ENCODE results near the gene JUP. TPM values are rescaled to one million over a fixed set of nuclear protein-coding genes. Genes with fewer than 3 reads are reported as not detected.

JUP gene
- total RNA-seq, 1 experiment from 2014 or later: 224 TPM

- POLR2A ChIA-PET: no interaction called here
- RAD21 ChIA-PET (ENCODE audit: low non-redundant PET in 1 of 2, low total read pairs in 2 of 2, uncharacterized antibody in 2 of 2, unreplicated experiment in 2 of 2): no interaction called here
- intact Hi-C loops (cut with micrococcal nuclease): loop anchor here (1.0 to 2.0 kb wide), 4 partner anchors 63 to 147 kb away; partner anchors contain the start of genes KLHL11 and P3H4
These were observed 47.8 kb downstream of the JUP start for GRCh38 chr17:41738801-41739112.

More at GRCh38 chr17:41738801-41739112, 47.8 kb downstream of the JUP start:
- Histone ChIP-seq H3K4me2 (ENCODE audit: low read length) (peak overlapping the region; percentile 34; the same call in 1 of the 2 replicates), H4K20me1 (ENCODE audit: insufficient read depth) (no peaks in the 10 kb centered on the region), H3K27ac (ENCODE audit: low read depth, low read length) (peak overlapping the region; percentile 39; the same call in 1 of the 2 replicates), H3K27me3 (ENCODE audit: insufficient read depth, low read length) (no peaks in the 10 kb centered on the region), H2AFZ (ENCODE audit: low read depth, low read length, poor library complexity, severe bottlenecking) (no peak overlapping the region), H3K9ac (ENCODE audit: low read length) (peak overlapping the region; percentile 55), H3K79me2 (ENCODE audit: insufficient read depth, low read length) (no peaks in the 10 kb centered on the region), H3K4me3 (replicated peaks in 1 of 2; ENCODE audit: low read depth in 1 of 2, low read length in 2 of 2) (no peak overlapping the region), H3K4me1 (ENCODE audit: control insufficient read depth in 1 of 2, insufficient read depth in 2 of 2, low read length in 2 of 2) (peaks cover 21 to 45% of the 10 kb centered on the region in 2 experiments), H3K9me2 (ENCODE audit: insufficient read depth) (no peaks in the 10 kb centered on the region), H3K9me3 (ENCODE audit: control insufficient read depth in 1 of 2, insufficient read depth in 1 of 2, low read depth in 1 of 2, low read length in 2 of 2) (no peaks in the 10 kb centered on the region), H3K36me3 (ENCODE audit: control insufficient read depth in 1 of 2, insufficient read depth in 2 of 2, low read length in 2 of 2) (no peaks in the 10 kb centered on the region)
- ATAC-seq (no peak), DNase-seq (ENCODE audit: low read depth, low spot score) (no peak)
- TF ChIP-seq MAX (IDR thresholded peaks at IDR 0.05): no peak
- TF ChIP-seq EZH2phosphoT487 (IDR thresholded peaks at IDR 0.05; ENCODE audit: borderline replicate concordance): no peak
- no peak for TF ChIP-seq CTCF (IDR thresholded peaks at IDR 0.05 in 2 of 3, conservative IDR thresholded peaks at IDR 0.05 in 1 of 3; ENCODE audit: borderline replicate concordance in 1 of 3, insufficient read depth in 1 of 3, low read depth in 2 of 3, low read length in 2 of 3)
- no peak for TF ChIP-seq SIN3A (IDR thresholded peaks at IDR 0.05; ENCODE audit: low read depth)
- TF ChIP-seq POLR2A (IDR thresholded peaks at IDR 0.05; ENCODE audit: borderline replicate concordance, extremely low read depth, insufficient read depth, insufficient read length): no peak
- TF ChIP-seq EZH2 (IDR thresholded peaks at IDR 0.05): no peak
- TF ChIP-seq ZFX (IDR thresholded peaks at IDR 0.05): no peak
- TF ChIP-seq ELF1 (IDR thresholded peaks at IDR 0.05; ENCODE audit: borderline replicate concordance, low read depth): no peak
- no peak for TF ChIP-seq YY1 (IDR thresholded peaks at IDR 0.05; ENCODE audit: extremely low read depth, insufficient replicate concordance, low read depth, low read length)
- no peak for TF ChIP-seq RAD21 (IDR thresholded peaks at IDR 0.05; ENCODE audit: low read depth)
- no peak for TF ChIP-seq JUND (IDR thresholded peaks at IDR 0.05)
- no peak for TF ChIP-seq ZNF274 (IDR thresholded peaks at IDR 0.05; ENCODE audit: low read depth, low read length)
- TF ChIP-seq FOSL1 (IDR thresholded peaks at IDR 0.05; ENCODE audit: low read depth): no peak
- no peak for TF ChIP-seq SRF (IDR thresholded peaks at IDR 0.05; ENCODE audit: low read depth)
- no peak for TF ChIP-seq REST (IDR thresholded peaks at IDR 0.05; ENCODE audit: low read depth)
- no peak for TF ChIP-seq POLR2AphosphoS5 (IDR thresholded peaks at IDR 0.05; ENCODE audit: low read depth, low read length)
- CTCF ChIA-PET: no interaction called here
- BruUV-seq (replicated peaks): no TSS peak

All from HCT116 (cell line).